K562 (cell line): Measurements from ENCODE around the gene EFNA2. TPM values are rescaled to one million over a fixed set of nuclear protein-coding genes. Genes with fewer than 3 reads are reported as not detected.

Experiments
- DLX4 ChIP-seq: fragments of 250-450 bp; sonication (Bioruptor Pico); IDR thresholded peaks from 2 replicates; pipeline ENCODE4 v1.6.1; 2021; ENCODE audit warnings: mild to moderate bottlenecking
- FOXP4 ChIP-seq: sonication (generic); formaldehyde crosslinking; IDR thresholded peaks from 2 replicates; pipeline ENCODE4 v1.8.0; 2022; ENCODE audit warnings: mild to moderate bottlenecking, missing genetic modification reagents, borderline replicate concordance
- GABPB1 ChIP-seq: sonication (generic); formaldehyde crosslinking; IDR thresholded peaks from 2 replicates; pipeline ENCODE4 v1.8.0; 2022; ENCODE audit warnings: mild to moderate bottlenecking, missing genetic modification reagents
- GATAD2B ChIP-seq: fragments of 450-650 bp; IDR thresholded peaks from 2 replicates; pipeline ENCODE4 v1.6.1; 2017; ENCODE audit warnings: mild to moderate bottlenecking, borderline replicate concordance
- polyA plus RNA-seq, 8 experiments: library from polyadenylated mRNA; depleted of rRNA in 4 of 8; stranded (reverse) in 5 of 8; unstranded in 3 of 8; fragments of >200 nt; fragmentation: Nextera tagmentation in 2 of 8; fragmentation: Illumina TruSeq in 1 of 8; extraction: Ambion mirVana in 2 of 8; extraction: Trizol in 1 of 8; gene quantifications; 2 replicates each; pipeline versions ENCODE4 v1.2.1 to v1.2.3, GENCODE V29; 2011 to 2014; ENCODE audit warnings: inconsistent platforms in 1 of 8, missing spikeins in 1 of 8
- total RNA-seq, 7 experiments: library from RNA; depleted of rRNA in 6 of 7; stranded (reverse); fragments of >200 nt in 6 of 7; fragmentation: Illumina TruSeq in 2 of 7; extraction: Trizol in 2 of 7; gene quantifications; 2 replicates each; pipeline versions ENCODE4 v1.2.1 to v1.2.3, GENCODE V29; 2011 to 2021; ENCODE audit warnings: low replicate concordance in 1 of 7
- TF ChIP-seq, protein P1 (sequence below), 2 experiments: fragments of 450-650 bp; formaldehyde crosslinking in 1 of 2; IDR thresholded peaks; 2 replicates each; pipeline versions ENCODE4 v1.4.0 to v1.6.1; 2014 to 2020; ENCODE audit warnings: mild to moderate bottlenecking in 2 of 2, borderline replicate concordance in 1 of 2, low read depth in 1 of 2
- TF ChIP-seq, protein P2 (sequence below): fragments of 200-800 bp; sonication (Bioruptor generic); IDR thresholded peaks from 2 replicates; pipeline ENCODE4 v1.6.1; 2017; ENCODE audit warnings: missing genetic modification characterization, missing compliant biosample characterization
- TF ChIP-seq, protein P3 (sequence below): fragments of 250-450 bp; sonication (Bioruptor Pico); IDR thresholded peaks from 2 replicates; pipeline ENCODE4 v1.8.0; 2021; ENCODE audit warnings: moderate library complexity, mild to moderate bottlenecking, inconsistent platforms
- TF ChIP-seq, protein P4 (sequence below): fragments of 450-650 bp; IDR thresholded peaks from 2 replicates; pipeline ENCODE4 v1.6.1; 2016; ENCODE audit warnings: mild to moderate bottlenecking

Gene EFNA2
- total and polyA plus RNA-seq, 9 of the 15 experiments (the other 6 are each of a cell fraction or from before 2014, with no cell fraction given), result 0.11 to 0.44 (median 0.15) TPM; not detected in 6

DNA sequence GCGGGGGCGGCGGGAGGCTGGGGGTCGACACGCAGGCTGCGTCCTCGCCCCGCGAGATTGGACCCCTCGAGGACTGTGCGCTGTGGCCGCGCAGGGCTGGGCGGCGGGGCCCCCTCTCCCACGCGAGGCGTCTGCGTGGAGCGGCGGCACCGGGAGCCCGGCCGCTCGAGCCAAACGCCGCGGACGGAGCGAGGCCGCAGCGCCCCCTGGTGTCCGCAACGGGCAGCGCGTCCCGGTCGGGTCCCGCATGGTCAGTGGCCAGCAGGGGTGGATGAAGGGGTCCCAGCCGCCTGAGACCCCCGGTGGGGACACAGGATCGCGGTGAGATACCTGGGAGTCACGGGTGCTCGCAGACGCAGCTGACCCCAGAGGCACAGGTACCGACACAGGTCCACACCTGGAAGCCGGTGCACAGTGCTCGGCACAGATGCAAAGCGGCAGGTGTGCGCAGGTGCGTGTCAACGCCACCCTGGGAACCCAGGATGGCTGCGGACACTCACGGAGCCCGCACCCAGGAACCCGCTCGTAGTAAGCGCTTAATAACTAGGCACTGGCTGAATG, 18.7 kb upstream of the EFNA2 start (continued):
- TF ChIP-seq, protein P1, sequence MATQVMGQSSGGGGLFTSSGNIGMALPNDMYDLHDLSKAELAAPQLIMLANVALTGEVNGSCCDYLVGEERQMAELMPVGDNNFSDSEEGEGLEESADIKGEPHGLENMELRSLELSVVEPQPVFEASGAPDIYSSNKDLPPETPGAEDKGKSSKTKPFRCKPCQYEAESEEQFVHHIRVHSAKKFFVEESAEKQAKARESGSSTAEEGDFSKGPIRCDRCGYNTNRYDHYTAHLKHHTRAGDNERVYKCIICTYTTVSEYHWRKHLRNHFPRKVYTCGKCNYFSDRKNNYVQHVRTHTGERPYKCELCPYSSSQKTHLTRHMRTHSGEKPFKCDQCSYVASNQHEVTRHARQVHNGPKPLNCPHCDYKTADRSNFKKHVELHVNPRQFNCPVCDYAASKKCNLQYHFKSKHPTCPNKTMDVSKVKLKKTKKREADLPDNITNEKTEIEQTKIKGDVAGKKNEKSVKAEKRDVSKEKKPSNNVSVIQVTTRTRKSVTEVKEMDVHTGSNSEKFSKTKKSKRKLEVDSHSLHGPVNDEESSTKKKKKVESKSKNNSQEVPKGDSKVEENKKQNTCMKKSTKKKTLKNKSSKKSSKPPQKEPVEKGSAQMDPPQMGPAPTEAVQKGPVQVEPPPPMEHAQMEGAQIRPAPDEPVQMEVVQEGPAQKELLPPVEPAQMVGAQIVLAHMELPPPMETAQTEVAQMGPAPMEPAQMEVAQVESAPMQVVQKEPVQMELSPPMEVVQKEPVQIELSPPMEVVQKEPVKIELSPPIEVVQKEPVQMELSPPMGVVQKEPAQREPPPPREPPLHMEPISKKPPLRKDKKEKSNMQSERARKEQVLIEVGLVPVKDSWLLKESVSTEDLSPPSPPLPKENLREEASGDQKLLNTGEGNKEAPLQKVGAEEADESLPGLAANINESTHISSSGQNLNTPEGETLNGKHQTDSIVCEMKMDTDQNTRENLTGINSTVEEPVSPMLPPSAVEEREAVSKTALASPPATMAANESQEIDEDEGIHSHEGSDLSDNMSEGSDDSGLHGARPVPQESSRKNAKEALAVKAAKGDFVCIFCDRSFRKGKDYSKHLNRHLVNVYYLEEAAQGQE (IDR thresholded peaks at IDR 0.05; ENCODE audit: borderline replicate concordance), result peak; percentile 92
- TF ChIP-seq, protein P1 (CRISPR knock-in tag; IDR thresholded peaks at IDR 0.05; ENCODE audit: low read depth), result no peak
- TF ChIP-seq, protein P2, sequence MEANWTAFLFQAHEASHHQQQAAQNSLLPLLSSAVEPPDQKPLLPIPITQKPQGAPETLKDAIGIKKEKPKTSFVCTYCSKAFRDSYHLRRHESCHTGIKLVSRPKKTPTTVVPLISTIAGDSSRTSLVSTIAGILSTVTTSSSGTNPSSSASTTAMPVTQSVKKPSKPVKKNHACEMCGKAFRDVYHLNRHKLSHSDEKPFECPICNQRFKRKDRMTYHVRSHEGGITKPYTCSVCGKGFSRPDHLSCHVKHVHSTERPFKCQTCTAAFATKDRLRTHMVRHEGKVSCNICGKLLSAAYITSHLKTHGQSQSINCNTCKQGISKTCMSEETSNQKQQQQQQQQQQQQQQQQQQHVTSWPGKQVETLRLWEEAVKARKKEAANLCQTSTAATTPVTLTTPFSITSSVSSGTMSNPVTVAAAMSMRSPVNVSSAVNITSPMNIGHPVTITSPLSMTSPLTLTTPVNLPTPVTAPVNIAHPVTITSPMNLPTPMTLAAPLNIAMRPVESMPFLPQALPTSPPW, result no peak
- TF ChIP-seq, protein P3, sequence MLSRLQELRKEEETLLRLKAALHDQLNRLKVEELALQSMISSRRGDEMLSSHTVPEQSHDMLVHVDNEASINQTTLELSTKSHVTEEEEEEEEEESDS (CRISPR knock-in tag), result no peak
- peak; percentile 37; the same call in 1 of the 2 replicates for TF ChIP-seq FOXP4
- peak; percentile 17; the same call in 1 of the 2 replicates for TF ChIP-seq GABPB1
- TF ChIP-seq DLX4 (CRISPR knock-in tag), result no peak
- peak; percentile 100 for TF ChIP-seq GATAD2B
- TF ChIP-seq, protein P4, sequence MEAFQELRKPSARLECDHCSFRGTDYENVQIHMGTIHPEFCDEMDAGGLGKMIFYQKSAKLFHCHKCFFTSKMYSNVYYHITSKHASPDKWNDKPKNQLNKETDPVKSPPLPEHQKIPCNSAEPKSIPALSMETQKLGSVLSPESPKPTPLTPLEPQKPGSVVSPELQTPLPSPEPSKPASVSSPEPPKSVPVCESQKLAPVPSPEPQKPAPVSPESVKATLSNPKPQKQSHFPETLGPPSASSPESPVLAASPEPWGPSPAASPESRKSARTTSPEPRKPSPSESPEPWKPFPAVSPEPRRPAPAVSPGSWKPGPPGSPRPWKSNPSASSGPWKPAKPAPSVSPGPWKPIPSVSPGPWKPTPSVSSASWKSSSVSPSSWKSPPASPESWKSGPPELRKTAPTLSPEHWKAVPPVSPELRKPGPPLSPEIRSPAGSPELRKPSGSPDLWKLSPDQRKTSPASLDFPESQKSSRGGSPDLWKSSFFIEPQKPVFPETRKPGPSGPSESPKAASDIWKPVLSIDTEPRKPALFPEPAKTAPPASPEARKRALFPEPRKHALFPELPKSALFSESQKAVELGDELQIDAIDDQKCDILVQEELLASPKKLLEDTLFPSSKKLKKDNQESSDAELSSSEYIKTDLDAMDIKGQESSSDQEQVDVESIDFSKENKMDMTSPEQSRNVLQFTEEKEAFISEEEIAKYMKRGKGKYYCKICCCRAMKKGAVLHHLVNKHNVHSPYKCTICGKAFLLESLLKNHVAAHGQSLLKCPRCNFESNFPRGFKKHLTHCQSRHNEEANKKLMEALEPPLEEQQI, result no peak
